Renal cortical epithelial cell (primary cell): Measurements from ENCODE around the gene ACTL7A. TPM values are rescaled to one million over a fixed set of nuclear protein-coding genes. Genes with fewer than 3 reads are reported as not detected.
"Not testable (repeated sequence)": the region's sequence is repeated elsewhere in the genome, so short reads cannot be mapped to it uniquely, and the experiment has no call there.

Source experiments
- DNase-seq: peaks from one replicate; pipeline ENCODE4 v3.0.0-alpha.2; 2011; ENCODE audit warnings: low read depth
- total RNA-seq: library from RNA; depleted of rRNA; stranded (reverse); fragments of >200 nt; gene quantifications from 2 replicates; pipeline ENCODE4 v1.2.3, GENCODE V29; 2014

Gene ACTL7A
- total RNA-seq, 1 donor from 2014 or later: not detected

DNA sequence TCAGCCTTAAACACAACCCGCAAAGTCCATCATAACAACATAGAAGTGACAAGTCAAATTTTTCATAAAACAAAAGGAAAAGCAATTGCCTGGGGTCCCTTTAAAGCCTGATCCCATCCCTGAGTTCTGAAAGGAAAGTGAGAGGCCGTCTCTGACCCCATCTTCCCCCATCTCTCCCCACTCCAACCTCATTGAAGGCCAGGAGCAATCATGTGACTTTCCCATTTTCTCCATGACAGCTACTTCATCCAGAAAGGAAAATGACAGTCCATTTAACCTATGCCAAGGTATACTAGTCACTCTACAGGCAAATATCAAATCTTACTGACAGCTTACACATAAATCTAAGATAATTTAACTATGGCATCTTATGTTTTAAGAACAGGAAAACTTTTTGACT is 15.5 kb downstream of the ACTL7A start:
- DNase-seq: no peak

DNA sequence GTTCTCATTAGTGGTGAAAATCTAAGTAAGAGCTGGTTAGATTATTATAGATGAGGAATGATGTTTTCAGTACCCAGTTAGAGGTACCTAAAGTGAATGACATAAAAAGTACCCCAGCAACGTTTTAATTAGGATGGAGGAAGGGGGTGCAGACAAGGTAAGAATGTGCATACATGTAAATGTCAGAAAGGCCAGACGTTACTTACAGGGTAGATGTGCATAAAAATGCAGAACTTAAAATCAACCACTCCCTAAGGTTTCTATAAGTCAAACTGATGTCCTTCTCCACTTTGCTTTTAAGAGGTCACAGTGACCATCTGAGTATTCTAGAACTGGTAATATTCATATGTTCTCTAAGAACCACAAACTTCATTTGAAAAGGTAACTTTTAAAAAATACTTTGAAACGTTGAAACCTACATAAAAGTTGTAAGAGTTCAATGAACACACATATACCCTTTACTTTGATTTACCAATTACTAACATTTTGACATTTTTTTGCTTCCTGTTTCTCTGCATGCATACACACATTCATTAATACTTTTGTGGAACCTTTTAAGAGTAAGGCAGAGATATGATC is 18.8 kb downstream of the ACTL7A start:
- no peak for DNase-seq

- no peak for DNase-seq
These were observed 20.2 kb downstream of the ACTL7A start for GRCh38 chr9:108882052-108882888.

DNA sequence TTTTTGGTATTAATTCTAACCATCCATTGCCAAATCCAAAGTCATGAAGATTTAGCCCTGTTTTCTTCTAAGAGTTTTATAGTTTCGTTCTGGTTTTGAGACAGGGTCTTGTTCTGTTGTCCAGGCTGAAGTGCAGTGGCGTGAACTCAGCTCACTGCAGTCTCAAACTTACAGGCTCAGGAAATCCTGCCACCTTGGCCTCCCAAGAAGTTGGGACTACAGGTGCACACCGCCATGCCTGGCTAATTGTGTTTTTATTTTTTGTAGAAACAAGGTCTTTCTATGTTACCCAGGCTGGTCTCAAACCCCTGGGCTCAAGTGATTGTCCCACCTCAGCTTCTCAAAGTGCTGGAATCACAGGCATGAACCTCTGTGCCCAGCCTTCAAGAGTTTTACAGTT is 21.0 kb downstream of the ACTL7A start:
- no peak for DNase-seq

GRCh38 chr9:108884701-108885100 is 22.6 kb downstream of the ACTL7A start:
- DNase-seq: no peak

GRCh38 chr9:108885643-108886348 is 23.7 kb downstream of the ACTL7A start:
- DNase-seq: peak; percentile 90

DNA sequence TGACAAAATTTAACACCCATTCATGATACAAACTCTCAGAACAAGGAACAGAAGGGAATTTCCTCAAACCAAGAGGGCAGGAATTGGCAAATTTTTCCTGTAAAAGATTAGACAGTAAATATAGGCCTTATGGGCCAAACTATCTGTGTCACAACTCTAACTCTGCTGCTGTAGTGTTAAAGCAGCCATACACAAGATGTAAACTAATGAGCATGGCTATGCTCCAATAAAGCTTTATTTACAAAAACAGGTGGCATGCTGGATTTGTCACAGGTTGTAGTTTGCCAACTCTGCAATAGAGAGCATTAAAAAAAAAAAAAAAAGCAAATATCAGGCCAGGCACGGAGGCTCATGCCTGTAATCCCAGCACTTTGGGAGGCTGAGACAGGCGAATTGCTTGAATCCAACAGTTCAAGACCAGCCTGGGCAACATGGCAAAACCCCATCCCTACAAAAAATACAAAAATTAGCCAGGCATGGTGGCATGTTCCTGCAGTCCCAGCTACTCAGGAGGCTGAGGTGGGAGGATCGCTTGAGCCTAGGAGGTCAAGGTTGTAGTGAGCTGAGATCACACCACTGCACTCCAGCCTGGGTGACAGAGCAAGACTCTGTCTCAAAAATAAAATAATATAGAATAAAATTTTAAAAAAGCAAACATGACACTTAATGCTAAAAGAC is 24.7 kb downstream of the ACTL7A start:
- DNase-seq: peak; percentile 2

DNA sequence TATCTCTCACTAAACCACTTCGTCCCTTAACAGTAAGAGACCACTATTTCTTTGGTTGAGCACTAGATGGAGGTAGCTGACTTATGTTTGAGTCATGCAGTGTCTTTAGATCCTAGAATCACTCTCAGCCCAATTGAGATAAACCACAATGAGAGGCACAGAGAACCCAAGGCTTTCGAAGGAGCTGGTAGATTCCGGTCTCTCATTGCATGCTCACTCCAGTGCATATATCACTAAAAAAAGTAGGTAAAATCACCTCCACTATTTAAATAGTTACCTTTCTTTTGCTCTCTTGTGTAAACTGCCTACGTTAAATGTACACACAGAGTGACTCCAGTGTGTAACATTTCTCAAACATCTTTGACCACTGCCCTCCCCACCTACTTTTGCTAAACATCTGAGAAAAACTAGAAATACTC is 27.6 kb downstream of the ACTL7A start:
- peak; percentile 33 for DNase-seq

DNA sequence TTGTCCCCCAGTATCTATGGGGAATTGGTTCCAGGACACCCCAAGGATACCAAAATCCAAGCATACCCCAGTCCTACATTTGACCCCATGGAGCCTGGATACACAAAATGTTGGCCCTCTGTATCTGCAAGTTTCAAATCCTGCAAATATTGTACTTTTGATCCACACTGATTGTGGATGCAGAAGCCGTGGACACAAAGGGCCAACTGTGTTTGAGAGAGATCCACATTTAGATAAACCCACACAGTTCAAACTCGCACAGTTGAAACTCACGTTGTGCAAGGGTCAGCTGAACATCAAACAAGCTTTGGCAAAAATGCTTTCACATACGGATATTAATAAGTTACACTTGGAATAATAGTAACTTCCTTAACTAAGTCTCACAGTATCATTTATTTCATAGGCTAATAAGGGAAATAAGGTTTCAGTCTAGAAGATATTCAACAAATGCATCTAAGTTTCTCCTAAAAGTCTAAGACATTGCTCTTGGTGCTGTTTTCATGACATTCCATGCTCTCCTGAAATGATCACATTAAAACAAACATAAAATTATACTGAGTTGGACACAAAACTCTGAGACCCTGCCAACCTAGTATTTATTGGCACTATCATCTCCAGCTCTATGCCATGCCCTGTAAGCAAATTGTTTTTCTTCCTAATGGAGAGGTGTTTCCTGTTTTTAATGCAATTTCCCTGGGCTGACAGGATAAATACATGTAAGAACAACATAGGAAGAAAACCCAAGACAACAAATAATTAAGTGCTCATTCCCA is 32.3 kb downstream of the ACTL7A start:
- DNase-seq: no peak

DNA sequence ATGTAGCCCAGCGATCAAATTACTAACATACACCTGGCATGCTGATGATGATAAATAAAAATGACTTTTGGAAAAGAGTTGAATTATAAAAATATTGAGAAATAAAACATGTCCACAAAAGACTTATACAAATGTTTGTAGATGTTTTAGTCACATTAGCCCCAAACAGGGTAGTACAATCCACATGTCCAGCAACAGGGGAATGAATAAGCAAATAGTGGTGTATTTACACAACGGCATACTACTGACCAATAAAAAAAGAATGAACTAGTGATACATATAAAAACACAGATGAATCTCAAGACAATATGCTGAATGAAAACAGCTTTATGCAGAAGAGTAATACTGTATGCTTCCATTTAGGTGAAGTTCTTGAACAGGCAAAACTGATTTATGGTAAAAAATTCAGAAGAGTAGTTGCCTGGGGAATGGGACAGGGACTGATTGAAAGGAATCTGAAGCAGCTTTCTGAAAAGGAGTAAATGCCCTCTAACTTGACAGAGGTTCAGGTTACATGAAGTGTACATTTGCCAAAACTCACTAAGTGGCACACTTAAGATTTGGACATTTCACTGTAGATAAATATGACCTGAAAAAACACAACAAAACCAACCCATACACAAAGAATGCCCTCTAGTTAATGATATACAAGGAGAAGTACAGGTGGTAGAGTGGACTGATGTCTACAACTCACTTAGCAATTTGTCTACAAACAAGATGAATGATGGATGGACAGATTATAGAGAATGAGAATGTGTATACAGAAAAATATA is 35.4 kb downstream of the ACTL7A start:
- DNase-seq: no peak

GRCh38 chr9:108899023-108899695 is 37.1 kb downstream of the ACTL7A start:
- not testable (repeated sequence) for DNase-seq

DNA sequence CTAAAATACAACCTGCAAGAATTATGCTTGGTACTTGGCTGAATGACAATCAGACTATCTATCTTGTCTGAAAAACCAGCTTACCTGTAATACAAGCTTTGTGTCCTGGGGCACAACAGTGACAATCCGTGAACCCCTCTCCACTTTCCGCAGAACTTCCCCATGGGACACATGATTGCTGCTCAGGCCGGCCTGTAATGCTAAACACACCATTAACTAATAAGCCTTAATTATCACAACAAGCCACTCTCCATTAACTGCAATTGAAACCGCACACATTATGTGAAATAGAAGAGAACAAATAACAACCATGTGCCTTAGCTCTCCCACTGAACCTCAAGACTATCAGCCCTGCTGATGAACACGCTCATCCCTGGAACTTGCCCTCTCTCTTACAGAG is 38.1 kb downstream of the ACTL7A start:
- no peak for DNase-seq

- no peak for DNase-seq
These were observed 41.5 kb downstream of the ACTL7A start for GRCh38 chr9:108903420-108904103.

DNA sequence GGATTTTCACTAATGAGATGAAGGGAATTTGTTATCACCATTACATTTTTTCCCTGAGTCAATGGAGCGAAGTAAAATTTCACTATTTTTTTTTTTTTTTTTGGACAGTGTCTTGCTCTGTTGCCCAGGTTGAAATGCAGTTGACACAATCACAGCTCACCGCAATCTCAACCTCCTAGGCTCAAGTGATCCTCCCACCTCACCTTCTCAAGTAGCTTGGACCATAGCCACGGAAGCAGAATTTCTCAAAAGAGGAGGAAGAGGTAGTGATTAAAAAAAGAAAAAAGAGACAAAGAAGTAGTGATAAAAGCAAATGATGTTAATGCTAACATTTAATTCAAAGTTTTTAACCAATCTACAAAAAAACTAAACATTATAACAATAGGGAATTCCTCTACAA is 42.1 kb downstream of the ACTL7A start:
- DNase-seq: no peak

GRCh38 chr9:108905494-108905893 is 43.4 kb downstream of the ACTL7A start:
- DNase-seq: no peak

GRCh38 chr9:108910402-108910801 is 48.3 kb downstream of the ACTL7A start:
- DNase-seq: no peak

GRCh38 chr9:108910914-108911313 is 48.8 kb downstream of the ACTL7A start:
- no peak for DNase-seq

- no peak for DNase-seq
These were observed 49.8 kb downstream of the ACTL7A start for GRCh38 chr9:108911820-108912219.
